Hepatic stellate cell (primary cell): ENCODE results near the gene FAM47E.
"Not testable (repeated sequence)": the region's sequence is repeated elsewhere in the genome, so short reads cannot be mapped to it uniquely, and the experiment has no call there.

Experiments
- DNase-seq: peaks from one replicate; pipeline ENCODE4 v3.0.0; 2011; ENCODE audit warnings: low spot score

The FAM47E gene

GRCh38 chr4:76270244-76271175, 19.0 kb downstream of the FAM47E start:
- no peak for DNase-seq

GRCh38 chr4:76271248-76271647, 19.7 kb downstream of the FAM47E start:
- DNase-seq: no peak

- no peak for DNase-seq
Observed at GRCh38 chr4:76272073-76272472, 20.6 kb downstream of the FAM47E start.

- DNase-seq: no peak
Observed at GRCh38 chr4:76272582-76272981, 21.1 kb downstream of the FAM47E start.

GRCh38 chr4:76272999-76273398, 21.5 kb downstream of the FAM47E start:
- DNase-seq: no peak

- no peak for DNase-seq
Observed at GRCh38 chr4:76275486-76276124, 24.1 kb downstream of the FAM47E start.

- no peak for DNase-seq
Observed at GRCh38 chr4:76276813-76277212, 25.3 kb downstream of the FAM47E start.

GRCh38 chr4:76277667-76278066, 26.1 kb downstream of the FAM47E start:
- no peak for DNase-seq

- DNase-seq: no peak
Observed at GRCh38 chr4:76278583-76278982, 27.1 kb downstream of the FAM47E start.

- no peak for DNase-seq
Observed at GRCh38 chr4:76279462-76279861, 27.9 kb downstream of the FAM47E start.

GRCh38 chr4:76280488-76281441, 29.2 kb downstream of the FAM47E start:
- no peak for DNase-seq

- not testable (repeated sequence) for DNase-seq
Observed at GRCh38 chr4:76281594-76281993, 30.1 kb downstream of the FAM47E start.

- no peak for DNase-seq
Observed at GRCh38 chr4:76282941-76283689, 31.6 kb downstream of the FAM47E start.

- DNase-seq: no peak
Observed at GRCh38 chr4:76283900-76284299, 32.4 kb downstream of the FAM47E start.

- not testable (repeated sequence) for DNase-seq
Observed at GRCh38 chr4:76287811-76288210, 36.3 kb downstream of the FAM47E start.

GRCh38 chr4:76292730-76293129, 41.2 kb downstream of the FAM47E start:
- DNase-seq: no peak

- no peak for DNase-seq
Observed at GRCh38 chr4:76293772-76294171, 42.3 kb downstream of the FAM47E start.

GRCh38 chr4:76296286-76296820, 44.8 kb downstream of the FAM47E start:
- DNase-seq: no peak

GRCh38 chr4:76298227-76298626, 46.7 kb downstream of the FAM47E start:
- DNase-seq: no peak

GRCh38 chr4:76300012-76300411, 48.5 kb downstream of the FAM47E start:
- DNase-seq: no peak
